H1 (cell line): ENCODE results near the gene NXN. TPM values are rescaled to one million over a fixed set of nuclear protein-coding genes. Genes with fewer than 3 reads are reported as not detected.
A peak's percentile ranks its signal among the peaks of the same experiment; 100 is the strongest.

Experiments
- HDAC2 ChIP-seq, 2 experiments: fragments of 300-600 bp in 1 of 2; sonication (generic) in 1 of 2; IDR thresholded peaks; 2 replicates each; pipeline ENCODE4 v1.6.1; 2011 to 2012; ENCODE audit warnings: low read depth in 2 of 2, low read length in 2 of 2, mild to moderate bottlenecking in 2 of 2, moderate library complexity in 2 of 2, borderline replicate concordance in 1 of 2, inconsistent platforms in 1 of 2
- SAP30 ChIP-seq: fragments of 300-600 bp; sonication (generic); IDR thresholded peaks from 2 replicates; pipeline ENCODE4 v1.7.1; 2012; ENCODE audit warnings: low read length, moderate library complexity, mild to moderate bottlenecking, inconsistent platforms; ENCODE audit not compliant: insufficient read depth, insufficient replicate concordance
- polyA plus RNA-seq, 7 experiments: library from polyadenylated mRNA; depleted of rRNA in 3 of 7; stranded (reverse) in 5 of 7; unstranded in 2 of 7; fragments of >200 nt in 5 of 7; fragments of 200-250 nt in 2 of 7; gene quantifications; 1 replicate in 5 of 7; 2 replicates in 1 of 7; 4 replicates in 1 of 7; pipeline versions ENCODE4 v1.2.1 to v1.2.3, GENCODE V29; 2011 to 2013; ENCODE audit warnings: missing spikeins in 2 of 7, mixed read lengths in 2 of 7
- total RNA-seq: library from RNA; stranded (reverse); fragmentation: NEBNext Ultra II Directional; extraction: Animal tissue kit (Norgen Biotek cat#: 25700); gene quantifications from 2 replicates; pipeline ENCODE4 v1.2.1, GENCODE V29; 2021

The NXN gene
- total and polyA plus RNA-seq, 2 of the 8 experiments (the other 6 are each of a cell fraction or from before 2014, with no cell fraction given), result 94.1 to 107 TPM

DNA sequence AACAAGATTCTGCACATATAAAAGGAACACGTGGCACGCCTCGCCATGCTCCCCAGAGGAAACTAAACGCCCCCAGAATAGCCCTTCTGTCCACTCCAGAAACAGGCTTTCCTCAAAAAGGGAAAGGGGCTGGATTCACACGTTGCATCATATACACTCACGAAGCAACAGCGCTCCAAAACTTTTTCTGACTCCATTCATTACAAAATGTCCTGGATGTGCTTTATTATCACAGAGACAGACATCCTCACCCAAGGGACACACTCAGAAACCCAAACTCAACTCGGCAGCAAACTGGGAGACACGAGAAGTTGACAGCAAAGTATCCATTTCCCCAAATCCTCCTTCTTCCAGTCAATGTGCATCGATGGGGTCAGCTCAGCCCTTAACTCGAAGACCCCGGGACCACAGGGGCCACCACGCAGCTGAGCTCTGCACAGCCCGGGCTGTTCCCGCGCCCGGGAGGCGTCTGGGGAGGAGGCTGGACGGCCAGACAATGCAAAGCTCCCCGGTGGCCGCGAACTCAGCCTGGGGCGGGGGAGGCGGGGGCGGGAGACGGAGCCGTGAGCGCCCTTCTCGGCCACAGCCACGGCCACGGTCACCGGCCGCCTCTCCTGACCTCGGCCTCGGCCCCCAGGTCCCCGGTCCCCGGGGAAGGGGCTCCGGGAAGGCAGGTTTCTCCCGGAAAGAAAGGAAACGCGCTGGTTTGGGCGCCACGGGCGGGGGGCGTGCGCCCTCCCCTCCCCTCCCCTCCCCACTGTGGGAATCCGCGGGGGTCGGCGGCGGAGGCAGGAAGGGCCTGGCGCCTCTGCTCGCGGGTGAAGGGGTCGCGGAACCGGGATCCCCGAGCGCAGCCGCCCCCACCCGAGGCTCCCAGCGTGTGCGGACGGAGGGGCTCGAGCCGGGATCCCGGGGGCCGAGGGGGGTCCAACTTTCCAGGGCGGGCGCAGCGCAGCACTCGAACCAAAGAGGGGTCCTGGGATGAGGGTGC lies 1.2 kb downstream of the NXN start (continued):
- TF ChIP-seq HDAC2 (IDR thresholded peaks at IDR 0.05; ENCODE audit: borderline replicate concordance in 1 of 2, low read depth in 2 of 2, low read length in 2 of 2) (0 out of 4 replicates have a peak, but pooled peaks have one; percentile 17 to 33), SAP30 (peak; percentile 28)
